HG02759 (cell line): ENCODE data around the gene COG2.
A peak's percentile ranks its signal among the peaks of the same experiment; 100 is the strongest.
"Not testable (repeated sequence)": the region's sequence is repeated elsewhere in the genome, so short reads cannot be mapped to it uniquely, and the experiment has no call there.

Source experiments
- ATAC-seq: cut with Tn5 transposase; IDR thresholded peaks from one replicate; pipeline ENCODE4 v1.9.1; 2021; ENCODE audit warnings: mild to moderate bottlenecking, moderate library complexity; ENCODE audit not compliant: unreplicated experiment

Gene COG2

GRCh38 chr1:230624097-230624713 is 18.1 kb upstream of the COG2 start:
- ATAC-seq, result no peak

DNA sequence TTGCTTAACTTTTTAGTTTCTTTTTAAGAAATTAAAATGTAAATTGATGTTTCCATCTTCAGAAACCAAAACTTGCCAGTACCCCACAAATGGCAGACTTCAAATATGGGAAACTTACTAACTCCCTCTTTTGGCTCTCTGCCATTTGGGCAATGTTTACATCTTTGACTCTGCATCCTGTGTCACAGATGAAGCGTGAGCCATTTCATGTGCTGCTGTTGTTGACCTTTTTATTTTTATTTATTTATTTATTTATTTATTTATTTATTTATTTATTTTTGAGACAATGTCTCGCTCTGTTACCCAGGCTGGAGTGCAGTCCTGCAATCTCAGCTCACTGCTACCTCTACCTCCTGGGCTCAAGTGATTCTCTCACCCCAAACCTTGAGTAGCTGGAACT is 16.0 kb upstream of the COG2 start:
- ATAC-seq, result no peak

GRCh38 chr1:230627767-230628166 is 14.5 kb upstream of the COG2 start:
- ATAC-seq, result no peak

DNA sequence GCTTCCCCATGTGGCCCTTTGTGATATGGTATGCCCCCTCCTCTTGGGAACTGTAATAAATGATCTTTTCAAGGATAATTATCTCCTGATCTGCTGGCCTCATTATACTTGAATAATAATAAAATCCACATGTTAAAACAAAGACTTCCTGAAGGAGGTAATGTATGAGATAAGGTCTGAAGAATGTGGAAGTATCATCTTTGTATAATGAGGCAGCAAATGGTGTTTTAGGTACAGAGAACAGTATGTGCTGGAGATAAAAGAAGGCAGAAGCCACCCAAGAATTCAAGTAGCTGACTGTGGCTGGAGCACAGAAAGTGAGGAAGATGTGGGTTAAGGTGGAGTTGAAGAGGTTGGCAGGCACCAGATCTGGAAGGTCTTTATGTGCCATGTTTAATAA is 12.8 kb upstream of the COG2 start:
- no peak for ATAC-seq

DNA sequence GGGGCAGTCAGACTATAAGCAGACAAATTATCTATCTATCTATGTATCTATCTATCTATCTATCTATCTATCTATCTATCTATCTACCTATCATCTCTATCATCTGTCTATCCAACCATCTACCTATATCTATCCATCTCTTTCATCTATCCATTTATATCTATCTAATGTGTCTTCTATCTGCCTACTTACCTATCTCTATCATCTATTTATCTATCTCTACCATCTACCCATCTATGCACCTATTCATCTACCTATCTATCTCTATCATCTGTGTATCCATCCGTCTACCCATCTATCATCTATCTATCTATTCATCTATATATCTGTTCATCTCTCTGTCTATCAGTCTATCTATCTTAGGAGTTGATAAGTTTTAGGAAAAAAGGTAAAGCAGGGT is 10.8 kb upstream of the COG2 start:
- ATAC-seq, result no peak

GRCh38 chr1:230632273-230632873 is 9.9 kb upstream of the COG2 start:
- ATAC-seq, result peak; percentile 61

GRCh38 chr1:230633469-230633868 is 8.8 kb upstream of the COG2 start:
- no peak for ATAC-seq

GRCh38 chr1:230634384-230634783 is 7.9 kb upstream of the COG2 start:
- ATAC-seq, result no peak

DNA sequence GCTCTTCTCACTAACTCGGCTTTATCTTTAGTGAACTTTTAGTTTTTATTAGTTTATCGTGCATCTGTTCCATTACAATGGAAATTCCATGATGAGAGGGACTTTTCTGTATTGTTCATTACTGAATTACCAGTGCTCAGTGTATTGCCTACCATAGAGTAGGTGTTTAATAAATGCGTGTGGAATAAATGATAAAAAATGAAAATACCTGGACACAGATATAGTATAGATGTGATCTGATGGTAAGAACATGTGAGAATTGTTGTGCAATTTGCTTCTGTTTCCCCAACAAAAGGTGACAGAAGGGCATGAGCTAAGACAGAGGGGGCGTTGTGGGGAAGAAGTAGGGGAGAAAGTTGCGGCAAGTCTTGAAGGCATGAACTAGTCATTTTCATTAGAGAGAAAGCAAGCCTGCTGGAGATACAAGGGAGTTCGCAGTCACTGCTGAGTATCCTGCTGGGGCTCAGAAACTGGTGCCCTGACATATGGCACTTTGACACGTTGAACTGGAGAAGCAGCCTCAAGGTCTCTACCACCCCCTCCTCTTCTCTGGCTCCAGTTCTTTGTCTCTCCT is 5.6 kb upstream of the COG2 start:
- no peak for ATAC-seq

DNA sequence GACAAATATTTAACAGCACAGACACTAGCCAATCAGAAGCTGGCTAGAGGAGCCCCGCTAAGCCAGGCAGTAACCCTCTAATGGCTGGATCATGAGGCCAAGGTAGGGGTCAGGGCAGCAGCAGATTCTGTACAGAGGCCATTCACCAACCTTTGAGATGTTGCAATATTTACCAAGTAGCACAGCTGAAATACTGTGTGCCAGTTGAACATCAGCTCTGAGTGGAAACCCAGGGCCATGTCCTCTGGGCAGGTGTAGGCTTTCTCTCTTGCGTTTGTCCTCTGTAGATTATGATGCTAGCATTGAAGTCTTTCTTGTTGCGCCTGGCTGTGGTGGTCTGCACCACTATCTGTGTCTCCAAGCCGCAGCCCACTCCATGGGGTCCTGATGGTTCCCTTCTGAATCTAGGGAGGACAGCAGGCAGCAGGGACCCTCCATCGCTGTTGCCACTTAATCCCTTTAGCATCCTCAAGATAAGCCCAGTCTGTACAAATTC is 2.5 kb upstream of the COG2 start:
- no peak for ATAC-seq

GRCh38 chr1:230641346-230641745 is 935 bp upstream of the COG2 start:
- no peak for ATAC-seq

DNA sequence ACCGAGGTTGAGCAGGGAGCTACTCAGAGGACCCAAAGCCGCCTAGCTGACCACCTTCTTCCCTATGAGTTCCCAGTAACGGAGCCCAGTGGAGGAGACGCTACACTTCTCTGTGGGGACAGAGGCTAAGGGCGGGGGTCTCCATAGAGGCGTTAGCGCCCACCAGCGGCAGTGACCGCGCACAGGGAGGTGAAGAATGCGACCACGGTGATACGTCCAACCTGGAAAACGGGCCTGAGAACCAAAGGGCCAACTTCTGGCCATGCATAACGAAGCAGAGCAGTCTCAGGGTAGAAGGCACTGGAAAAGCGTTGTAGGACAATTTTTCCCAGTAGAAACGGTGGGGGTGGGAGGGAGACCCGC is 400 bp upstream of the COG2 start:
- ATAC-seq, result peak; percentile 7

DNA sequence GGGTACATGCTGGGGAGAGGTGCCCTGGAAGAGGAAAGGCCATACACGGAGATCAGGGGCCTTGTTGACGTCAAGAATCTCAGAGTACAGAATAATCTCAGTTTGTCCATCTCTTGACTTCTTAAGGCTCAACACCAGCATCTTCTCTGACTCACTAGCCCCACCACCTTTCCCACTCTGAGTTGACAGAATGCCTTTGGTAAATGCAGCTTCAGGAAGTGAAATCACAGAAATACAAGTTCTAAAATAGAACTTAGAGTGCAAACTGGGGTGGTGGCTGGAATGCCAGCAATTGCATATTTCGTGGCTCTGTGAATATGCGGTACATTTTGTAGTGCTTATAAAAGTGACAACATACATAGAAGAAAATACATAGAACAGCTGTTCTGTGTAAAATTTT is 1.6 kb downstream of the COG2 start:
- ATAC-seq, result no peak

DNA sequence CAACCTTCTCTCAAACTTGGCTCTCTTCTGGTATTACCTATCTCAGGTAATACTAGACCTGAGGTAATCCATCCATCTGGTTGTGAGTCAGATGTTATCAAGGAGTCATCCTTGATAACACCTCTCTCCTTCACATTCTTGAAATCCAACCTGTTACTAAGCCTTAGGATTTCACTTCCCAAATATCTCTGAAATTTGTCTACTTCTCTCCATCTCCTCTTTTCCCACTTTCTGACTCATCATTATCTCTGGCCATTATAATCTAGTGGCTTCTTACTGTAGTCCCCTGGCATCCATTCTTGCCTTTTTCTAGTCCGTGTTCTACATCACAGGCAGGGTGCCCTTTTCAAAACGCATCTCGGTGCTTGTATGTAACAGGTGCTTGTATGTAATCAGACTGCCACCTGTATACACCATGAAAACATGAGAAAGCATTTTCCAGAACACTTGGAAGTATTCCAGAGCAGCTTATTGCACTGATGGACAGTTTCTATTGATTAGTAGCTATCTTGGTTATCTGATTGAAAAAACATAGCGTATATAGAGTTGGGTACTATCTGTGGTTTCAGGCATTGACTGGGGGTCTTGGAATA is 4.5 kb downstream of the COG2 start:
- no peak for ATAC-seq

- no peak for ATAC-seq
Measured at GRCh38 chr1:230647321-230647720, 5.0 kb downstream of the COG2 start.

GRCh38 chr1:230648114-230648513 is 5.8 kb downstream of the COG2 start:
- no peak for ATAC-seq

DNA sequence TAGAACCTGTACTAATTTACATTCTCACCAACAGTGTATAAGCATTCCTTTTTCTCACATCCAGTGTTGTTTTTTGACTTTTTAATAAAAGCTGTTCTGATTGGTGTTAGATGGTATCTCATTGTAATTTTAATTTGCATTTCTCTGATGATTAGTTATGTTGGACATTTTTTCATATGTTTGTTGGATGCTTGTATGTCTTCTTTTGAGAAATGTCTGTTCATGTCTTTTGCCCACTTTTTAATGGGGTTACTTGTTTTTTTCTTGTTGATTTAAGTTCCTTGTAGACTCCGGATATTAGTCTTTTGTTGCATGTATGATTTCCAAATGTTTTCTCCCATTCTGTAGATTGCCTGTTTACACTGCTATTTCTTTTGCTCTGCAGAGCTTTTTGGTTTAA is 8.0 kb downstream of the COG2 start:
- no peak for ATAC-seq

DNA sequence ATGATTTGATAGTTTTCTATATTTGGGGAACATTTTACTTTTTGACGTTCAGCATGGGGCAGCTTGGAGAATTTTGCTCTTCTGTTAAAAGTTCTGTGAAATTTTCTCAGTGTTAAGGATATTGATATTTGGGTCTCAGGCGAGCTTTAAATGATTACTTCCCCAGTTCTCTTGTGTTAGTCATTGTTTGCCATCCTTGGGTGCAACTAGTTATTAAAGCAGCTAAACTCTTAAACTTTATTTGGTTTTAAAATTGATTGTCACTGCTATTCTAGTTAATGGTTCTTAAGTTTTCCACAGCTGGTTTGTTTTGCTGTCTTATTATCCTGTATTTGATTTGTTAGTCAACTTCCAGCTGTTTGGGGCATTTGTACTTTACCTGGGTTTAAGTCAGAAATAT is 9.0 kb downstream of the COG2 start:
- no peak for ATAC-seq

DNA sequence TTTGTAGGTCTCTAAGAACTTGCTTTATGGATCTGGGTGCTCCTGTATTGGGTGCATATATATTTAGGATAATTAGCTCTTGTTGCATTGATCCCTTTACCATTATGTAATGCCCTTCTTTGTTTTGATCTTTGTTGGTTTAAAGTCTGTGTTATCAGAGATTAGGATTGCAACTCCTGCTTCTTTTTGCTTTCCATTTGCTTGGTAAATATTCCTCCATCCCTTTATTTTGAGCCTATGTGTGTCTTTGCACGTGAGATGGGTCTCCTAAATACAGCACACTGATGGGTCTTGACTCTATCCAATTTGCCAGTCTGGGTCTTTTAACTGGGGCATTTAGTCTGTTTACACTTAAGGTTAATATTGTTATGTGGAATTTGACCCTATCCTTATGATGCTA is 14.4 kb downstream of the COG2 start:
- not testable (repeated sequence) for ATAC-seq

DNA sequence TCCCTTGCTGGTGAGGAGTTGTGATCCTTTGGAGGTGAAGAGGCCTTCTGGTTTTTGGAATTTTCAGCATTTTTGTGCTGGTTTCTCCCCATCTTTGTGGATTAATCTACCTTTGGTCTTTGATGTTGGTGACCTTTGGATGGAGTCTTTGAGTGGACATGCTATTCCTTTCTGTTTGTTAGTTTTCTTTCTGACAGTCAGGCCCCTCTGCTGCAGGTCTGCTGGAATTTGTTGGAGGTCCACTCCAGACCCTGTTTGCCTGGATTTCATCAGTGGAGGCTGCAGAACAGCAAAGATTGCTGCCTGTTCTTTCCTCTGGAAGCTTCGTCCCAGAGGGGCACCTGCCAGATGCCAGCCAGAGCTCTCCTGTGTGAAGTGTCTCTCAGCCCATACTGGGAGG is 15.8 kb downstream of the COG2 start:
- not testable (repeated sequence) for ATAC-seq

DNA sequence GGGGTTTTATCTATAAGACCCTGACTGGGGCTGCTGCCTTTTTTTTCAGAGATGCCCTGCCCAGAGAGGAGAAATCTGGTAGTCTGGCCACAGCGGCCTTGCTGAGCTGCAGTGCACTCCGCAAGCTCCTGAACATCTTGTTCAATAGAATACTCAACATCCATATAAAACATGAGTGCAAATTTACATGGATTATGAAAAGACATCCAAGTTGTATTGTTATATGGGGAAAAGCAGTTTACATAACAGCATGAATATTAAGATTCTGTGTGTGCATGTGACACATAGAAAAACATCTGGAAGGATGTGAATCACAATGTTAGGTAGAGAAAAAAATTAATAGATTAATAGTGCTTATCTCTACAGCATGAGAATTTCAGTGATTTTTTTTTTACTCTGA is 16.4 kb downstream of the COG2 start:
- no peak for ATAC-seq

GRCh38 chr1:230661976-230662375 is 19.7 kb downstream of the COG2 start:
- no peak for ATAC-seq
